ENCODE data around the gene PLXND1.

PLXND1 gene

GRCh38 chr3:129559565-129560079 is 46.9 kb downstream of the PLXND1 start:
- no peak for DNase-seq (ENCODE audit: low read depth)
- TF ChIP-seq CTCF (IDR thresholded peaks at IDR 0.05; ENCODE audit: control insufficient read depth, extremely low read depth, insufficient read depth): no peak
- no peak overlapping the region for H3K4me3 ChIP-seq (ENCODE audit: low read depth, low read length)

- no peak overlapping the region for H3K4me3 ChIP-seq (ENCODE audit: low read depth, low read length)
- TF ChIP-seq CTCF (IDR thresholded peaks at IDR 0.05; ENCODE audit: control insufficient read depth, extremely low read depth, insufficient read depth): no peak
- no peak for DNase-seq (ENCODE audit: low read depth)
Measured at GRCh38 chr3:129558772-129559564, 47.5 kb downstream of the PLXND1 start.

GRCh38 chr3:129558081-129558771 is 48.2 kb downstream of the PLXND1 start:
- TF ChIP-seq CTCF (IDR thresholded peaks at IDR 0.05; ENCODE audit: control insufficient read depth, extremely low read depth, insufficient read depth): no peak
- H3K4me3 ChIP-seq (ENCODE audit: low read depth, low read length): no peak overlapping the region
- DNase-seq (ENCODE audit: low read depth): no peak

- TF ChIP-seq CTCF (IDR thresholded peaks at IDR 0.05; ENCODE audit: control insufficient read depth, extremely low read depth, insufficient read depth): no peak
- H3K4me3 ChIP-seq (ENCODE audit: low read depth, low read length): no peak overlapping the region
- no peak for DNase-seq (ENCODE audit: low read depth)
Measured at GRCh38 chr3:129557548-129557894, 49.0 kb downstream of the PLXND1 start.

- H3K4me3 ChIP-seq (ENCODE audit: low read depth, low read length): no peak overlapping the region
- DNase-seq (ENCODE audit: low read depth): no peak
- no peak for TF ChIP-seq CTCF (IDR thresholded peaks at IDR 0.05; ENCODE audit: control insufficient read depth, extremely low read depth, insufficient read depth)
Measured at GRCh38 chr3:129556890-129557547, 49.5 kb downstream of the PLXND1 start.

GRCh38 chr3:129556358-129556695 is 50.1 kb downstream of the PLXND1 start:
- no peak for DNase-seq (ENCODE audit: low read depth)
- H3K4me3 ChIP-seq (ENCODE audit: low read depth, low read length): no peak overlapping the region
- TF ChIP-seq CTCF (IDR thresholded peaks at IDR 0.05; ENCODE audit: control insufficient read depth, extremely low read depth, insufficient read depth): no peak
